ENCODE measurements around the gene KRTAP2-3.
"Not testable (repeated sequence)": the region's sequence is repeated elsewhere in the genome, so short reads cannot be mapped to it uniquely, and the experiment has no call there.

Gene KRTAP2-3

DNA sequence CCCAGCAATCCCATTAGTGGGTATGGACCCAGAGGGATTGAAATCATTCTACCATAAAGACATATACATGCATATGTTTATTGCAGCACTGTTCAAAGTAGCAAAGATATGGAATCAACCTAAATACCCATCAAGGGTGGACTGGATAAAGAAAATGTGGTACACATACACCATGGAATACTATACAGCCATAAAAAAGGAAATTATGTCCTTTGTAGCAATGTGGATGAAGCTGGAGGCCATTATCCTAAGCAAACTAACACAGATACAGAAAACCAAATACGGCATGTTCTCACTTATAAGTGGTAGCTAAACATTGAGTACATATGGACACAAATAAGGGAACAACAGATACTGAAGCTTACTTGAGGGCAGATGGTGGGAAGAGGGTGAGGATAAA, 2.4 kb downstream of the KRTAP2-3 start:
- DNase-seq (ENCODE audit: insufficient read length, low spot score) (no peak), FAIRE-seq (no peak)
- TF ChIP-seq POLR2A (IDR thresholded peaks at IDR 0.05; ENCODE audit: low read depth, low read length) = no peak

DNA sequence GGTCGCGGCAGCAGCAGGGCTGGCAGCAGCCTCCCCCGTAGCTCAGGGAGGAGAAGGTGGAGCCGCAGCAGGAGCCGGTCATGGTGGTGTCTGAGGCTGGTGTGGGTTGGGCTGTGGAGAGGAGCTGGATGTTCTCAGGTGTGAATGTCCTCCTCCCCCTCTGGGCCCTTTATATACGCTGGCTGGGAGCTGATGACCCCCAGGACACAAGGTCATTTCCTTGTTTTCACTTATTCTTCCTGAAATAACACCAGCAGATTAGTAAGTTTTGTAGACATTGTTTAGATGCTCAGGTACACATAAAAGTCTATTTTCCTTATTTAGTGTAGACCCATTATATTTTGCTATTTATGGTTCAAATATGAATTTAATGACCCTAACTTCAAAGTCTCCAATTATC, 4.8 kb downstream of the KRTAP2-3 start, which contains the start of gene KRTAP2-2:
Gene KRTAP2-2, minus strand, starts transcription at position 101 of the 400 bp plus-strand sequence. Its CDS starts 19 bp downstream, at position 82.
- not testable (repeated sequence) for FAIRE-seq; DNase-seq (ENCODE audit: insufficient read length, low spot score)

DNA sequence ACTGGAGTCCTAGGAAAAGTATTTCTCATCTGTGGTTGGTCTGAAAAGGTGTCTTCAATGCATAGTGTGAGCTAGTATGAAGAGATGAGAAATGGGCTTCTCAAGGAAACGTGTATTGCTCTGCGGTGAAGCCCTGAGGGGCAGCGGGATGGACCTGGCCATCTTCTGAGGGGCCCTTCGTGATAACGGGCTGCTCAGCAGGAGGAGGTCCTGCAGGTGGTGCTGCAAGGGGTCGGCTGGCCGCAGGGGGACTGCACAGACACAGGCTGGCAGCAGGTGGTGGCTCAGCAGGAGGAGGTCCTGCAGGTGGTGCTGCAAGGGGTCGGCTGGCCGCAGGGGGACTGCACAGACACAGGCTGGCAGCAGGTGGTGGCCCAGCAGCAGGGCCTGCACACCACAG, 5.4 kb downstream of the KRTAP2-3 start:
- not testable (repeated sequence) for DNase-seq (ENCODE audit: insufficient read length, low spot score); FAIRE-seq

DNA sequence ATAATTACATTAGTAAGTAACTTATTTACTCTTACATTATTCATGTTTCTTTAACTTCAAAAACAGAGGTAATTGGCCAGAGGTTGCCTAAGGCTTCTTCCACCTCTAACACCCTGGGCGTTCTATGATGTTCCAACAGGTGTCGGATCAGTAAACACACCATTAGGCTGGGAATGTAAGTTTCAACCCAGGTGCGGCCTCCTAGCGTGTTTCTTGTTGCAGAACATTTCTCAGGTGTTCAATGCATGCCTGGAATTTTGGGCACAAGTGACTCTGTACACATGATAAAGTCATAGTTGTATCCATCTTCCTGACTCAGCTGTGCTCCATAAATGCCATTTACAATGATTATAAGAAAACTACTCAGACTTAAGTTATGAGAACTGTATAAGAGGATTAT, 5.9 kb downstream of the KRTAP2-3 start:
- no peak for FAIRE-seq
- no peak for TF ChIP-seq POLR2A (IDR thresholded peaks at IDR 0.05; ENCODE audit: low read depth, low read length)
- no peak for DNase-seq (ENCODE audit: insufficient read length, low spot score)

DNA sequence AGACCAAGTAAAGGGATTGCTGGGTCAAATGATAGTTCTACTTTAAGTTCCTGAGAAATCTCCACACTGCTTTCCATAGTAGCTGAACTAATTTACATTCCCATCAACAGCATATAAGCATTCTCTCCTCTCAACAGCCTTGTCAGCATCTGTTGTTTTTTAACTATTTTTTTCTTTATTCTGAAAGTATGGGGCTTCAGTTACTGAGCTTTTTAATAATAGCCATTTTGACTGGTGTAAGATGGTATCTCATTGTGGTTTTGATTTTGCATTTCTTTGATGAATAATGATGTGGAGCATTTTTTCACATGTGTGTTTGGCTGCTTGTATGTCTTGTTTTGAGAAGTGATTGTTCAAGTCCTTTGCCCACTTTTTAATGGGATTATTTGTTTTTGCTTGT, 7.3 kb downstream of the KRTAP2-3 start:
- TF ChIP-seq POLR2A (IDR thresholded peaks at IDR 0.05; ENCODE audit: low read depth, low read length) = no peak
- FAIRE-seq = no peak
- no peak for DNase-seq (ENCODE audit: insufficient read length, low spot score)

DNA sequence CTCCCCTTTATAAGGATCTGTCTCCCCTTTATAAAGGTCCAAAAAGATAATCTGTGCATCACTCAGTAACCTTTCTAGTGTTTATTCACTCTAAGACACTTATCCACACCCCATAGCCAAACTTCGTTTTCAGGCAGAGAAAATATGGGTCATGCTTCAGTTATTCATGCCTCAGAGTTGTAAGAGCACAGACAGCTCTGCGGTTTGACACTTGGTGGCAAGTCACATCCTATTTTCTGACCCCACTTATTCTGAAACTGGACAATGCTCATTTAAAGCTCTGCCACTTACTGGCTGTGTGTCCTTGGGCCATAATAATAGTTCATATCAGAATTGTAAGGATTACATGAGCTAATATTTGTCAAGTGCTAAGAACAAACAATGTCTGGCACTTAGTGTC, 10.8 kb downstream of the KRTAP2-3 start:
- FAIRE-seq (peak; percentile 74), DNase-seq (ENCODE audit: insufficient read length, low spot score) (peak; percentile 35)
- no peak for TF ChIP-seq POLR2A (IDR thresholded peaks at IDR 0.05; ENCODE audit: low read depth, low read length)

DNA sequence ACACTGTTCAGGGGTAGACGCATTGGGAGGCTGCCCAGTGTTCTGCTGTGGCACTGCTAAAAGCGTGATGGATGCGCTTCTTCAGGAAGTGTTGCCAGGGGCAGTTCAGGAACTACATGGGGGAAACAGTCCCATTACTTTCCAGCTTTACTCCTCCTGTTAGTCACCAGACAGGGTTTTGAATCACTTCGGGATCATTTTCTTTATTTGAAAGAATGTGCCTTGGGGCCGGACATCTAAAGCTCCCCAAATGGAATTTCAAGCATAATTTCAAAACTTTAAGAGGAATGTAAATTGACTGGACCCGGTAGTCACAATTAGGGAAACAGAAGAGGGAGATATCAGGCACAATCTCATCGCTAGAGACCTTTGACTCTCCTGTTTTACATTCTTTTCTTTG, 11.5 kb downstream of the KRTAP2-3 start:
- peak; percentile 61 for DNase-seq (ENCODE audit: insufficient read length, low spot score)
- TF ChIP-seq POLR2A (IDR thresholded peaks at IDR 0.05; ENCODE audit: low read depth, low read length) = no peak
- peak; percentile 83 for FAIRE-seq

DNA sequence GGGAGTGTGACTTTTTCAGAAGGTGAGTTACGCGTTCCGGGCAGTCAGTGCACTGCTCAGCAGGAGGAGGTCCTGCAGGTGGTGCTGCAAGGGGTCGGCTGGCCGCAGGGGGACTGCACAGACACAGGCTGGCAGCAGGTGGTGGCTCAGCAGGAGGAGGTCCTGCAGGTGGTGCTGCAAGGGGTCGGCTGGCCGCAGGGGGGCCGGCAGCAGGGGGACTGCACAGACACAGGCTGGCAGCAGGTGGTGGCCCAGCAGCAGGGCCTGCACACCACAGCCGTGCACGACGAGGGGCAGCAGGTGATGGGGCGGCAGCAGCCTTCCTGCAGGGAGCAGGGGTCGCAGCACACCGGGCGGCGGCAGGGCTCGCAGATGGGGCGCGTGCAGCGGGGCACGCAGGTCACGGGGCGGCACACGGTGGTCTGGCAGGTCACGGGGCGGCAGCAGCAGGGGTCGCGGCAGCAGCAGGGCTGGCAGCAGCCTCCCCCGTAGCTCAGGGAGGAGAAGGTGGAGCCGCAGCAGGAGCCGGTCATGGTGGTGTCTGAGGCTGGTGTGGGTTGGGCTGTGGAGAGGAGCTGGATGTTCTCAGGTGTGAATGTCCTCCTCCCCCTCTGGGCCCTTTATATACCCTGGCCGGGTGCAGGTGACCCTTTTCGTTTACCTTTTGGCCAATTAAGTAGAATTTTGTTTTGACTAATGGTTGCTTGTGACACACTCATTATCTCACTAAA, 13.0 kb downstream of the KRTAP2-3 start, which contains the start of gene KRTAP2-1:
Gene KRTAP2-1, minus strand, starts transcription at position 582 of the 731 bp plus-strand sequence. Its CDS starts 49 bp downstream, at position 533.
- not testable (repeated sequence) for DNase-seq (ENCODE audit: insufficient read length, low spot score); FAIRE-seq

DNA sequence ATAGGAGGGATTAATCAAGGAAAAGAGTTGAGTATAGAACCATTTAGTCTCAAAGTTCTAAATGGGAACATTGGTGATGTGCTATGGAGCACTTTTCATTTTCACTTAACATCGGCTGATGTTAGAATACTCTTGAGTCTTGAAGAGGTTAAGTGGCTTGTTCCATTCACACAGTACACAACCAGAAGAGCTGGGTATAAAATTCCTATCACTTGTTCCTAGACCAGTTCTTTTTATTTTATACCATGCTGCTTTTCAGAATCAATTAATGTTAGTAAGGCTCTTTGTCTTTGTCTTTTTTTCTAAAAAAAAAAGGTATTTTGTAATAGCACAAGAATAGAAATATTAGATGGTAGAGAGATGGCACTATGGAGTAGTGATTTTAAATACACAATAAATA, 17.0 kb downstream of the KRTAP2-3 start:
- no peak for DNase-seq (ENCODE audit: insufficient read length, low spot score)
- TF ChIP-seq POLR2A (IDR thresholded peaks at IDR 0.05; ENCODE audit: low read depth, low read length) = no peak
- no peak for FAIRE-seq

DNA sequence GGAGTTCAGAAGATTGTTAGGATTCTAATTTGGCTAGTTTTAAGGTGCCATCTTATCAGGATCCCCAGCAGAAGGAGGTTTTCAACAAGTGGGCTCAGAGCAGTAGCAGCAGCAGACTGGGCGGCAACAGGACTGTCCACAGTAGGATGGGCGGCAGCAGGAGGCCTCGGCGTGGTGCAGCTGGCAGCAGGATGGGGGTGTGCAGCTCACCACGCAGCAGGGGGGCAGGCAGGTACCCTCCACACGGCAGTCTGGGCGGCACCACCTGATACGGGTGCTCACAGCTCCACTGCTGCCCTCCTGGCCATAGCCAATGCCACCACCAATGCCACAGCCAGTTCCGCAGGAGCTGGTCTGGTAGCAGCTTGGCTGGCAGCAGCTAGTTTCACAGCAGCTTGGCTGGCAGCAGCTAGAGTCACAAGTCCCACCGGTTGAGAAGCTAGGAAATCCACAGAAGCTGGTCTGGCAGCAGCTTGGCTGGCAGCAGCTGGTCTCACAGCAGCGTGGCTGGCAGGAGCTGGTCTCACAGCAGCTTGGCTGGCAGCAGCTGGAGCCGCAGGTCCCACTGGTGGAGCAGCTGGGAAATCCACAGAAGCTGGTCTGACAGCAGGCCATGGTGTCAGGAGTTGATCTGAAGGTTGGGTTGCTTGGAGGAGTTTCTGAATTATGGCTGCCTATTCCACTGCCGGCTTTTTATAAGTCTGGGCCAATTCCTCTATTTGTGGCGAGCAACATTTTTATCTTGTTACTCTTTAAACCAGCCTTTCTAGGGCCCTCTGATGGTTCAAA, 18.9 kb downstream of the KRTAP2-3 start, which contains the start of gene KRTAP1-1:
Gene KRTAP1-1, minus strand, starts transcription at position 668 of the 789 bp plus-strand sequence. Its CDS starts 53 bp downstream, at position 615.
- not testable (repeated sequence) for DNase-seq (ENCODE audit: insufficient read length, low spot score); FAIRE-seq

DNA sequence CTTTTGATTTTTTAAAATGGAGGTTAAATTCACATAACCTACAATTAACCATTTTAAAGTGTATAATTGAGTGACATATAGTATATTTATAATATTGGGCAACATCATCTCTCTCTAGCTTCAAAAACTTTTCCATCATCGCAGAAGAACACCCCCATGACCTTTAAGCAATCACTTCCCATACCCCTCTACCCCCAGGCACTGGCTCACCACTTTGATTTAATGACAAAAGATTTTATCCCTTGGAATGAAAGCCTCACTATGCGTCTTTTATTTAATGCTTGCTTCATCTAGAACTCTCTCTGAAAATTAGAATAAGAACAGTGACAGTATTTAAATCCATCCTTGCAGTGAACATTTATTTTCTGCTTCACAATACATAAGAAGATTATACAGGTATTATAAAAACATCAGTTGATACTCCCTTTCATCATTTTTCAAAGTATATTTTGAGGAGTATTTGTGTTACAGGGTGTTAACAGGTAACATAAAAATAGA, 22.0 kb downstream of the KRTAP2-3 start:
- no peak for TF ChIP-seq POLR2A (IDR thresholded peaks at IDR 0.05; ENCODE audit: low read depth, low read length)
- DNase-seq (ENCODE audit: insufficient read length, low spot score) (no peak), FAIRE-seq (no peak)

DNA sequence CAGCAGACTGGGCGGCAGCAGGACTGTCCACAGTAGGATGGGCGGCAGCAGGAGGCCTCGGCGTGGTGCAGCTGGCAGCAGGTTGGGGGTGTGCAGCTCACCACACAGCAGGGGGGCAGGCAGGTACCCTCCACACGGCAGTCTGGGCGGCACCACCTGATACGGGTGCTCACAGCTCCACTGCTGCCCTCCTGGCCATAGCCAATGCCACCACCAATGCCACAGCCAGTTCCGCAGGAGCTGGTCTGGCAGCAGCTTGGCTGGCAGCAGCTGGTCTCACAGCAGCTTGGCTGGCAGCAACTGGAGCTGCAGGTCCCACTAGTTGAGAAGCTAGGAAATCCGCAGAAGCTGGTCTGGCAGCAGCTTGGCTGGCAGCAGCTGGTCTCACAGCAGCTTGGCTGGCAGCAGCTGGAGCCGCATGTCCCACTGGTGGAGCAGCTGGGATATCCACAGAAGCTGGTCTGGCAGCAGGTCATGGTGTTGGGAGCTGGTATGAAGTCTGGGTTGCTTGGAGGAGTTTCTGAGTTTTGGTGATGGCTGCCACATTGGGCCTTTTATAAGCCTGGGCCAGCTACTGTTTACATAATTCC, 25.5 kb downstream of the KRTAP2-3 start, which contains the start of gene KRTAP1-3:
Gene KRTAP1-3, minus strand, starts transcription at position 529 of the 590 bp plus-strand sequence. Its CDS starts 53 bp downstream, at position 476.
- DNase-seq (ENCODE audit: insufficient read length, low spot score) = not testable (repeated sequence)

DNA sequence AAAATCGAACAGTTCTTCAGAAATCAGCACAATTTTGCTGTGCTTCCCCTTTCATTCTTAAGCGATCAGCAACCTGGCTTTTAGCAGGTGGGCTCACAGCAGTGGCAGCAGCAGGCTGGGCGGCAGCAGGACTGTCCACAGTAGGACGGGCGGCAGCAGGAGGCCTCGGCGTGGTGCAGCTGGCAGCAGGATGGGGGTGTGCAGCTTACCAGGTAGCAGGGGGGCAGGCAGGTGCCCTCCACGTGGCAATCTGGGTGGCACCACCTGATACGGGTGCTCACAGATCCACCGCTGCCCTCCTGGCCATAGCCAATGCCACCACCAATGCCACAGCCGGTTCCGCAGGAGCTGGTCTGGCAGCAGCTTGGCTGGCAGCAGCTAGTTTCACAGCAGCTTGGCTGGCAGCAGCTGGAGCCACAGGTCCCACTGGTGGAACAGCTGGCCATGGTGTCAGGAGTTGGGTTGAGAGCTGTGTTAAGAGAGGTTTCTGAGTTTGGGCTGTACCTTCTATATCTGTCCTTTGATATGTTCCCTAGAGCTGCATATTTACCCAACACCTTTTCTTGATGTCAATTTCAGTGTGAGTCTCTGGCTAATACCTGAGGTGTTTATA, 30.2 kb downstream of the KRTAP2-3 start, which contains the start of gene KRTAP1-4:
Gene KRTAP1-4, minus strand, starts transcription at position 563 of the 613 bp plus-strand sequence. Its CDS starts 117 bp downstream, at position 446.
- TF ChIP-seq POLR2A (IDR thresholded peaks at IDR 0.05; ENCODE audit: low read depth, low read length) = no peak
- FAIRE-seq (no peak), DNase-seq (ENCODE audit: insufficient read length, low spot score) (no peak)

More for the DNA sequence above, 25.5 kb downstream of the KRTAP2-3 start, which contains the start of gene KRTAP1-3:
- FAIRE-seq = not testable (repeated sequence)

Measured in H54 (cell line).